SK-N-SH treated with all-trans-retinoic acid at 6 μM for 48 hours (cell line): Measurements from ENCODE around the gene AP1S2.
"Not testable (repeated sequence)": the region's sequence is repeated elsewhere in the genome, so short reads cannot be mapped to it uniquely, and the experiment has no call there.

Experiments
- ATAC-seq: fragments of 200-7000 bp; cut with Tn5 transposase; 3 replicates; pipeline ENCODE4 v1.9.1; 2020; ENCODE audit warnings: mild to moderate bottlenecking, moderate library complexity
- ARNTL ChIP-seq: fragments of 450-650 bp; formaldehyde crosslinking; IDR thresholded peaks from 2 replicates; pipeline ENCODE4 v1.5.0; 2020; ENCODE audit warnings: low read depth, mild to moderate bottlenecking, moderate library complexity, borderline replicate concordance
- CREB5 ChIP-seq: fragments of 250-450 bp; sonication (Bioruptor Pico); IDR thresholded peaks from 2 replicates; pipeline ENCODE4 v1.5.1; 2020; ENCODE audit warnings: low read depth, mild to moderate bottlenecking, moderate library complexity
- CSDC2 ChIP-seq: fragments of 250-450 bp; sonication (Bioruptor Pico); IDR thresholded peaks from 2 replicates; pipeline ENCODE4 v1.5.0; 2020; ENCODE audit warnings: mild to moderate bottlenecking, moderate library complexity
- ISL1 ChIP-seq: fragments of 250-450 bp; sonication (Bioruptor Pico); IDR thresholded peaks from 2 replicates; pipeline ENCODE4 v2.1.2; 2022; ENCODE audit warnings: mild to moderate bottlenecking, moderate library complexity
- OSR1 ChIP-seq: fragments of 250-450 bp; sonication (Bioruptor Pico); IDR thresholded peaks from 2 replicates; pipeline ENCODE4 v1.8.0; 2022; ENCODE audit warnings: moderate library complexity, mild to moderate bottlenecking, inconsistent platforms
- PATZ1 ChIP-seq: fragments of 250-450 bp; sonication (Bioruptor Pico); IDR thresholded peaks from 2 replicates; pipeline ENCODE4 v1.8.0; 2020; ENCODE audit warnings: mild to moderate bottlenecking, moderate library complexity, borderline replicate concordance
- PPARA ChIP-seq: fragments of 250-450 bp; sonication (Bioruptor Pico); IDR thresholded peaks from 2 replicates; pipeline ENCODE4 v1.5.0; 2020; ENCODE audit warnings: mild to moderate bottlenecking, borderline replicate concordance
- RARB ChIP-seq: fragments of 250-450 bp; sonication (Bioruptor Pico); IDR thresholded peaks from 2 replicates; pipeline ENCODE4 v1.8.0; 2021; ENCODE audit warnings: mild to moderate bottlenecking, moderate library complexity
- TCF4 ChIP-seq: fragments of 250-450 bp; sonication (Bioruptor Pico); IDR thresholded peaks from 2 replicates; pipeline ENCODE4 v1.8.0; 2021; ENCODE audit warnings: mild to moderate bottlenecking, moderate library complexity, borderline replicate concordance
- TOX ChIP-seq: fragments of 250-450 bp; sonication (Bioruptor Pico); IDR thresholded peaks from 2 replicates; pipeline ENCODE4 v1.8.0; 2021; ENCODE audit warnings: mild to moderate bottlenecking, moderate library complexity, borderline replicate concordance
- TSHZ2 ChIP-seq: fragments of 250-450 bp; sonication (Bioruptor Pico); IDR thresholded peaks from 2 replicates; pipeline ENCODE4 v1.5.0; 2020; ENCODE audit warnings: mild to moderate bottlenecking, moderate library complexity
- ZC3H10 ChIP-seq: fragments of 250-450 bp; sonication (Bioruptor Pico); IDR thresholded peaks from 2 replicates; pipeline ENCODE4 v1.5.1; 2021; ENCODE audit warnings: mild to moderate bottlenecking, moderate library complexity
- ZFP30 ChIP-seq: fragments of 450-650 bp; formaldehyde crosslinking; IDR thresholded peaks from 2 replicates; pipeline ENCODE4 v1.5.0; 2022; ENCODE audit warnings: mild to moderate bottlenecking, moderate library complexity
- ZNF565 ChIP-seq: fragments of 450-650 bp; formaldehyde crosslinking; conservative IDR thresholded peaks from 2 replicates; pipeline ENCODE4 v1.5.0; 2020; ENCODE audit warnings: low read depth, mild to moderate bottlenecking, moderate library complexity
- ZNF70 ChIP-seq: fragments of 450-650 bp; formaldehyde crosslinking; IDR thresholded peaks from 2 replicates; pipeline ENCODE4 v1.5.0; 2020; ENCODE audit warnings: mild to moderate bottlenecking, moderate library complexity
- ZNF8 ChIP-seq: fragments of 450-650 bp; formaldehyde crosslinking; IDR thresholded peaks from 2 replicates; pipeline ENCODE4 v1.5.0; 2020; ENCODE audit warnings: mild to moderate bottlenecking, moderate library complexity
- TF ChIP-seq, protein P1 (sequence below): fragments of 250-450 bp; sonication (Bioruptor Pico); IDR thresholded peaks from 2 replicates; pipeline ENCODE4 v1.8.0; 2021; ENCODE audit warnings: low read depth, mild to moderate bottlenecking, moderate library complexity, borderline replicate concordance
- TF ChIP-seq, protein P2 (sequence below): fragments of 250-450 bp; sonication (Bioruptor Pico); IDR thresholded peaks from 2 replicates; pipeline ENCODE4 v1.5.1; 2021; ENCODE audit warnings: mild to moderate bottlenecking, moderate library complexity

The AP1S2 gene

DNA sequence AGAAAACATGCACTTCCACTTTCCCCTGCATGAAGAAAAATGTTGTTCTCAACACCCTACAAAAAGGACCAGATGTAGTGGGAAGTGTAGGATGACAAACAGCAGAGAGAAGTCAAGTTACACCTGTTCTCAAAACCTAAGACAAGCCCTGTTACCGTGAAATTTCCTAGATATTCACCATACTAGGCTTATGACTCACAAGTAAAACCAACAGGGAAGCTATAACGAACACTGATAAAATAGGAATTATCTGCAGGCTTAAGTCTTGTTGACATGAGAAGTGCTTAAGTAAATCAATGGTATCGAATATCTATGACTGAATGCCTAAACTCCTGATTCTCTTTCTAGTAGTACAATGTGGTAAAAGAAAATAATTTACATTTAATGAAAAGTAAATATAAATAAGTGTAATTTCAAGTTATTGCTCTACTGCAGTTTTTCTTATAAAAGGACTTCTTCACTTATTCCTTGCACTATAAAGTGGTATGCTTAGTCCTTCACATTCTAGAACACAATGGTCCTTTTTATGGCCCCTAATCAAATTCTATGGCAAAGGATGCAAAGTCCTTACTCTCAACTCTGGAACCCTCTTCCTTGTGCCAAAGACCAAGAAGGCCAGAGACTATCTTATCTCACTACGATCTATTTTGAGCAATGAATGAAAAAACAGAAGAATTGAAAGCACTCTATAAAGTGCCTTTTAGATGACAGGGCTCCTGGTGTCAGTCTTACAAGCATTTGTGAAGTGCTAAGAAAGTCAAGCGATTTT, 19.6 kb downstream of the AP1S2 start:
- no peak for TF ChIP-seq CREB5
- TF ChIP-seq ZNF8 = no peak
- TF ChIP-seq ARNTL (CRISPR knock-in tag) = no peak
- TF ChIP-seq ISL1 (CRISPR knock-in tag) = no peak; the same call in 1 of the 2 replicates
- no peak for TF ChIP-seq PATZ1
- TF ChIP-seq, protein P1, sequence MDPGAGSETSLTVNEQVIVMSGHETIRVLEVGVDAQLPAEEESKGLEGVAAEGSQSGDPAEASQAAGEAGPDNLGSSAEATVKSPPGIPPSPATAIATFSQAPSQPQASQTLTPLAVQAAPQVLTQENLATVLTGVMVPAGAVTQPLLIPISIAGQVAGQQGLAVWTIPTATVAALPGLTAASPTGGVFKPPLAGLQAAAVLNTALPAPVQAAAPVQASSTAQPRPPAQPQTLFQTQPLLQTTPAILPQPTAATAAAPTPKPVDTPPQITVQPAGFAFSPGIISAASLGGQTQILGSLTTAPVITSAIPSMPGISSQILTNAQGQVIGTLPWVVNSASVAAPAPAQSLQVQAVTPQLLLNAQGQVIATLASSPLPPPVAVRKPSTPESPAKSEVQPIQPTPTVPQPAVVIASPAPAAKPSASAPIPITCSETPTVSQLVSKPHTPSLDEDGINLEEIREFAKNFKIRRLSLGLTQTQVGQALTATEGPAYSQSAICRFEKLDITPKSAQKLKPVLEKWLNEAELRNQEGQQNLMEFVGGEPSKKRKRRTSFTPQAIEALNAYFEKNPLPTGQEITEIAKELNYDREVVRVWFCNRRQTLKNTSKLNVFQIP (CRISPR knock-in tag) = no peak
- TF ChIP-seq, protein P2, sequence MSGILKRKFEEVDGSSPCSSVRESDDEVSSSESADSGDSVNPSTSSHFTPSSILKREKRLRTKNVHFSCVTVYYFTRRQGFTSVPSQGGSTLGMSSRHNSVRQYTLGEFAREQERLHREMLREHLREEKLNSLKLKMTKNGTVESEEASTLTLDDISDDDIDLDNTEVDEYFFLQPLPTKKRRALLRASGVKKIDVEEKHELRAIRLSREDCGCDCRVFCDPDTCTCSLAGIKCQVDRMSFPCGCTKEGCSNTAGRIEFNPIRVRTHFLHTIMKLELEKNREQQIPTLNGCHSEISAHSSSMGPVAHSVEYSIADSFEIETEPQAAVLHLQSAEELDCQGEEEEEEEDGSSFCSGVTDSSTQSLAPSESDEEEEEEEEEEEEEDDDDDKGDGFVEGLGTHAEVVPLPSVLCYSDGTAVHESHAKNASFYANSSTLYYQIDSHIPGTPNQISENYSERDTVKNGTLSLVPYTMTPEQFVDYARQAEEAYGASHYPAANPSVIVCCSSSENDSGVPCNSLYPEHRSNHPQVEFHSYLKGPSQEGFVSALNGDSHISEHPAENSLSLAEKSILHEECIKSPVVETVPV (CRISPR knock-in tag) = no peak
- TF ChIP-seq ZNF70 (CRISPR knock-in tag) = no peak
- TF ChIP-seq TCF4 (CRISPR knock-in tag) = no peak
- TF ChIP-seq TSHZ2 (CRISPR knock-in tag) = no peak
- no peak for TF ChIP-seq ZNF565 (CRISPR knock-in tag)
- TF ChIP-seq PPARA (CRISPR knock-in tag) = no peak
- no peak for TF ChIP-seq ZC3H10 (CRISPR knock-in tag)
- no peak for TF ChIP-seq CSDC2 (CRISPR knock-in tag)
- TF ChIP-seq, all 23 proteins: peak for 0
- peak; percentile 44; the same call in 2 of the 3 replicates for ATAC-seq

- TF ChIP-seq OSR1 (CRISPR knock-in tag) = no peak
- TF ChIP-seq ZFP30 (CRISPR knock-in tag) = no peak
- no peak for TF ChIP-seq TCF4 (CRISPR knock-in tag)
- TF ChIP-seq PATZ1 = no peak
- TF ChIP-seq, protein P2 (CRISPR knock-in tag) = no peak
- no peak for TF ChIP-seq TOX
- TF ChIP-seq RARB = no peak
- no peak for TF ChIP-seq ZNF8
- no peak for ATAC-seq
These were observed 20.6 kb downstream of the AP1S2 start for GRCh38 chrX:15834053-15834452.

GRCh38 chrX:15831347-15831746, 23.3 kb downstream of the AP1S2 start:
- ATAC-seq = not testable (repeated sequence)
